Nephron progenitor cell (in vitro differentiated cells): ENCODE results near the gene MASP1.

Experiments
- DNase-seq: peaks from one replicate; pipeline ENCODE4 v3.0.0; 2021
- H3K27ac Mint-ChIP-seq: 2 replicates; pipeline ENCODE4 v1.8.0; 2021; ENCODE audit warnings: mild to moderate bottlenecking, moderate library complexity, mixed read lengths
- H3K27me3 Mint-ChIP-seq: 2 replicates; pipeline ENCODE4 v1.8.0; 2021; ENCODE audit warnings: mild to moderate bottlenecking, low read depth, mixed read lengths; ENCODE audit not compliant: poor library complexity
- H3K36me3 Mint-ChIP-seq: 2 replicates; pipeline ENCODE4 v1.8.0; 2021; ENCODE audit warnings: low read depth, mixed read lengths
- H3K4me1 Mint-ChIP-seq: 2 replicates; pipeline ENCODE4 v1.8.0; 2021; ENCODE audit warnings: mixed read lengths
- H3K4me3 Mint-ChIP-seq: 2 replicates; pipeline ENCODE4 v1.8.0; 2021; ENCODE audit warnings: mild to moderate bottlenecking, moderate library complexity, mixed read lengths
- H3K9me3 Mint-ChIP-seq: 2 replicates; pipeline ENCODE4 v1.8.0; 2021; ENCODE audit warnings: mild to moderate bottlenecking, moderate library complexity, mixed read lengths
- TF ChIP-seq, protein P1 (sequence below): fragments of 200-600 bp; sonication (generic); IDR thresholded peaks from 2 replicates; pipeline ENCODE4 v1.5.0; 2021; ENCODE audit warnings: antibody characterized with exemption

MASP1 gene

DNA sequence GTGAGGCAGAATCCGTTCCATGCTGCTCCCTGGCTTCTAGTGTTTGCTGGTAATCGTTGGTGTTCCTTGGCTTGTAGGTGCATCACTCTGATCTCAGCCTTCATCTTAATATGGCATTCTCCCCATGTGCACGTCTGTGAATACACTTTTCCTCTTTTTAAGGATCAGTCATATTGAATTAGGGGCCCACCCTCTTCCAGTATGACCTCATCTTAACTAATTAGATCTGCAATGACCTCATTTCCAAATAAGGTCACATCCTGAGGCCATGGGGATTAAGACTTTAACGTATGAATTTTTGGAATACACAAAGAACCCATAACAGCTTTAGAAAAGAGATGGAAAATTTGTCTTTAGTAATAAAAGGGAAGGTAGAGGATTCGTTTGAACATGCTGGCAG lies 34.1 kb upstream of the MASP1 start:
- Mint-ChIP-seq H3K36me3 (no peaks in the 10 kb centered on the region), H3K4me3 (no peak overlapping the region), H3K27ac (no peak overlapping the region), H3K4me1 (no peaks in the 10 kb centered on the region), H3K9me3 (no peaks in the 10 kb centered on the region), H3K27me3 (peaks cover 7% of the 10 kb centered on the region)
- DNase-seq, result no peak
- TF ChIP-seq, protein P1, sequence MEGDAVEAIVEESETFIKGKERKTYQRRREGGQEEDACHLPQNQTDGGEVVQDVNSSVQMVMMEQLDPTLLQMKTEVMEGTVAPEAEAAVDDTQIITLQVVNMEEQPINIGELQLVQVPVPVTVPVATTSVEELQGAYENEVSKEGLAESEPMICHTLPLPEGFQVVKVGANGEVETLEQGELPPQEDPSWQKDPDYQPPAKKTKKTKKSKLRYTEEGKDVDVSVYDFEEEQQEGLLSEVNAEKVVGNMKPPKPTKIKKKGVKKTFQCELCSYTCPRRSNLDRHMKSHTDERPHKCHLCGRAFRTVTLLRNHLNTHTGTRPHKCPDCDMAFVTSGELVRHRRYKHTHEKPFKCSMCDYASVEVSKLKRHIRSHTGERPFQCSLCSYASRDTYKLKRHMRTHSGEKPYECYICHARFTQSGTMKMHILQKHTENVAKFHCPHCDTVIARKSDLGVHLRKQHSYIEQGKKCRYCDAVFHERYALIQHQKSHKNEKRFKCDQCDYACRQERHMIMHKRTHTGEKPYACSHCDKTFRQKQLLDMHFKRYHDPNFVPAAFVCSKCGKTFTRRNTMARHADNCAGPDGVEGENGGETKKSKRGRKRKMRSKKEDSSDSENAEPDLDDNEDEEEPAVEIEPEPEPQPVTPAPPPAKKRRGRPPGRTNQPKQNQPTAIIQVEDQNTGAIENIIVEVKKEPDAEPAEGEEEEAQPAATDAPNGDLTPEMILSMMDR, result no peak

DNA sequence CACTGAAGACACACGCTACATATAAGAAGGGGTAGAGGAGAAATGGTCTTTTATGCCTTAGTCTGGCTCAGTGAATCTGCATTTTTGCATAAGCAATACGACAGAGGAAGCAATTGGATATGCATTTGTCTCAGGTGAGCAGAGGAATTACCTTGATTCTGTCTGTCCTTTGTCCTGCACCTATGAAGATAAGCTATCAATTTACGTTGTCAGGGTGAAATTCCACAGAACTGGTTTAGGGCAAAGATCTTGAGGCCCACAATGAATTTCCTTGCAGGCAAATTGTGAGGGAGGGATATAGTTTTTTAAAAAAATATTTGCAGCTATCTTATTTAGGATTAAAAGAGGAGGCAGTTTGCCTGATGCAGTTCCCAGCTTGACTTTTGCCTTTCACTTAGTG lies 31.6 kb upstream of the MASP1 start:
- TF ChIP-seq, protein P1, result no peak
- H3K36me3 Mint-ChIP-seq, result no peaks in the 10 kb centered on the region
- peaks cover 15% of the 10 kb centered on the region for H3K4me1 Mint-ChIP-seq
- H3K27ac Mint-ChIP-seq, result no peak overlapping the region
- no peaks in the 10 kb centered on the region for H3K27me3 Mint-ChIP-seq
- no peak overlapping the region for H3K4me3 Mint-ChIP-seq
- H3K9me3 Mint-ChIP-seq, result no peaks in the 10 kb centered on the region
- DNase-seq, result no peak

DNA sequence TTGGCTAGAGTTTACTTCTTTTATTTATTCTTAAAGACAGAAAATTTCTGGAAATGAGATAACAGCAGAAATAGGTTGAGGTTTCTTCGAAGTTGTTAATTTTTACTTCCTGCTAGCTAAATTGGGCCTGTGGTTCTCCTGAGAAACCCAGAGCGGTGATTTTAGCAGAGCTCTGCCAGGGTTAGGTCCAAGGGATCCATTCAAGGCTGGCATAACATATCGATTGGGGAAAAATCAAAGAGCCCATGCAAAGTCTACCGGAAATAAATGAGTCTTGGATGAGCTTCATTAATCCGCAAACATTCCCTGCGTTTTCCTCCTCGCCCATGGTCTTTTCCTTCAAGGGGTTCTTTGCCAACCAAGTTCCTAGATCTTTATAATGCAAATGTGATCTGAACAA lies 30.8 kb upstream of the MASP1 start:
- H3K4me3 Mint-ChIP-seq, result no peak overlapping the region
- no peaks in the 10 kb centered on the region for H3K36me3 Mint-ChIP-seq

DNA sequence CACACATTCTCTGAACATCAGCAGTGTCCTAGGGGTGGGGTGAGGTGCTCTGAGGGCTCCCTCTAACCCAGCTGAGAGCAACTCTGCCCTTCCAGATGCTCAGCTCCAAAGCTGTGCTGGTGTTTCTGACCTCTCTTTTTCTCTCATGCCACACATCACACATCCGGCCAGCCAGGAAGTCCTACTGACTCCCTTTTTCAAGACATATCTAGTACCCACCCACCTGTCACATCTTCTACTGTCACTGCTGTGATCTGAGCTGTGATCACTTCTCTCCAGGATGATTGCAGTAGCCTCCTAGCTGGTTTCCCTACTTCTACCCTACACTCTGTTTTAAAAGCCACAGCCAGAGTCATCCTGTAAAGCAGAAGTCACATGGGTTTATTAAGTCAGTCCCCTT lies 30.2 kb upstream of the MASP1 start:
- TF ChIP-seq, protein P1, result no peak
- no peaks in the 10 kb centered on the region for H3K9me3 Mint-ChIP-seq
- no peaks in the 10 kb centered on the region for H3K36me3 Mint-ChIP-seq
- H3K27ac Mint-ChIP-seq, result no peak overlapping the region
- peaks cover 9% of the 10 kb centered on the region for H3K27me3 Mint-ChIP-seq
- DNase-seq, result no peak
- peaks cover 15% of the 10 kb centered on the region for H3K4me1 Mint-ChIP-seq
- H3K4me3 Mint-ChIP-seq, result no peak overlapping the region

More for the DNA sequence above, 30.8 kb upstream of the MASP1 start:
- TF ChIP-seq, protein P1, result no peak
- Mint-ChIP-seq H3K27me3 (peaks cover 4% of the 10 kb centered on the region), H3K4me1 (peaks cover 15% of the 10 kb centered on the region), H3K9me3 (no peaks in the 10 kb centered on the region), H3K27ac (no peak overlapping the region)
- DNase-seq, result no peak

DNA sequence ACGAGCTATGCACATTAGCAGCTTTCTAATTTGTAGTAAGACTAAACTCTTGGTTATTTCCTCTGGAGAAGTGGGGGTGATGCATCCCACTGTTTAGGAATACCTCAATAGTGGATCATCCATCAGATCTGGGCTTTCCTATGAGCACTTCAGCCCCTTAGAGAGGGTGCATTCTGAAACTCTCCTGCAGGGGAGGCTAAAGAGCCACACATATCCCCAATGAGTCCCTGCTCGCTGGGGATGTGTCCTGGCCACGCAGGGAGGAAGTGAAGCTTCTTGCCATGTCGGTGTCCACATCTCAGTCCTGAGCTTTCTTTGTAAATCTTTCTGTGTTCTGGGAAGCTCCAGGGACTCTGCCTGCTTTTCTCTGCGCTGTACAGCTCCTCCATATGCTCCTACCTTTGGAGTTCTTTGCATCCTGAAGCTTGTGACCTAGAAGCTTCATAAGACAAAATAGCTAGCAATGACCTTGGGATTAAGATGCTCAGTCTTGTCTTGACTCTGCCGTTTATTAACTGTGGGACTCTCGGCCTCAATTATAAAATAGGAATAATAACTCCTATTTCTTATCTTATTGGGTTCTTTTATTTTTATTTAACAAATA lies 28.3 kb upstream of the MASP1 start:
- Mint-ChIP-seq H3K4me3 (no peak overlapping the region), H3K27me3 (peaks cover 15% of the 10 kb centered on the region), H3K27ac (no peak overlapping the region), H3K4me1 (peaks cover 15% of the 10 kb centered on the region), H3K9me3 (no peaks in the 10 kb centered on the region), H3K36me3 (no peaks in the 10 kb centered on the region)
- DNase-seq, result peak; percentile 81
- TF ChIP-seq, protein P1, result peak; percentile 99
